Measurements from ENCODE around the gene MSI2. TPM values are rescaled to one million over a fixed set of nuclear protein-coding genes. Genes with fewer than 3 reads are reported as not detected.

MSI2 gene
- total RNA-seq, 1 donor from 2014 or later: 31.3 TPM

DNA sequence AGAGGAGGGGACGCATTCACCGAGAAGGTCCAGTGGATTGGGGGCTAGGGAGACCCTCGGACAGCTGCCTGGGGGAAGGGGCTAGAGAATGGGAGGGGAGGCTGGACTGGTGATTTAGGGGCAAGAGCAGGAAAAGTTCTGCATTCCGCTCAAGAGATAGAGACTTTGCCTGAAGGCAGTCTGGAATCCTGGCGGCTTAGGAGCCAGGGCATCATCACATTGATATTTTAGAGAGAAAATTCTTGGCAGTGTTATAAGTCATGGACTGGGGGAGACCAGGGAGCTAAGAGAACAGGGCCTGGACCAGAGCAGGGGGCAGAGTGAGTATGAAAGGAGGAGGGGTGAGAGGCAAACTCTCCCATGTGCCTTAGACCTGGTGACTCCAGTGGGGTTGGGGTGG is 35.8 kb downstream of the MSI2 start:
- H3K9me3 ChIP-seq: no peaks in the 10 kb centered on the region
- no peaks in the 10 kb centered on the region for H3K27me3 ChIP-seq
- intact Hi-C loops (cut with DNase I): no loop called here
- TF ChIP-seq, protein P1, sequence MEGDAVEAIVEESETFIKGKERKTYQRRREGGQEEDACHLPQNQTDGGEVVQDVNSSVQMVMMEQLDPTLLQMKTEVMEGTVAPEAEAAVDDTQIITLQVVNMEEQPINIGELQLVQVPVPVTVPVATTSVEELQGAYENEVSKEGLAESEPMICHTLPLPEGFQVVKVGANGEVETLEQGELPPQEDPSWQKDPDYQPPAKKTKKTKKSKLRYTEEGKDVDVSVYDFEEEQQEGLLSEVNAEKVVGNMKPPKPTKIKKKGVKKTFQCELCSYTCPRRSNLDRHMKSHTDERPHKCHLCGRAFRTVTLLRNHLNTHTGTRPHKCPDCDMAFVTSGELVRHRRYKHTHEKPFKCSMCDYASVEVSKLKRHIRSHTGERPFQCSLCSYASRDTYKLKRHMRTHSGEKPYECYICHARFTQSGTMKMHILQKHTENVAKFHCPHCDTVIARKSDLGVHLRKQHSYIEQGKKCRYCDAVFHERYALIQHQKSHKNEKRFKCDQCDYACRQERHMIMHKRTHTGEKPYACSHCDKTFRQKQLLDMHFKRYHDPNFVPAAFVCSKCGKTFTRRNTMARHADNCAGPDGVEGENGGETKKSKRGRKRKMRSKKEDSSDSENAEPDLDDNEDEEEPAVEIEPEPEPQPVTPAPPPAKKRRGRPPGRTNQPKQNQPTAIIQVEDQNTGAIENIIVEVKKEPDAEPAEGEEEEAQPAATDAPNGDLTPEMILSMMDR (IDR thresholded peaks at IDR 0.05): no peak
- ATAC-seq: no peak
- no peak for DNase-seq
- H3K36me3 ChIP-seq: no peaks in the 10 kb centered on the region
- no peak overlapping the region for H3K27ac ChIP-seq
- H3K4me1 ChIP-seq: no peaks in the 10 kb centered on the region
- no peak overlapping the region for H3K4me3 ChIP-seq

DNA sequence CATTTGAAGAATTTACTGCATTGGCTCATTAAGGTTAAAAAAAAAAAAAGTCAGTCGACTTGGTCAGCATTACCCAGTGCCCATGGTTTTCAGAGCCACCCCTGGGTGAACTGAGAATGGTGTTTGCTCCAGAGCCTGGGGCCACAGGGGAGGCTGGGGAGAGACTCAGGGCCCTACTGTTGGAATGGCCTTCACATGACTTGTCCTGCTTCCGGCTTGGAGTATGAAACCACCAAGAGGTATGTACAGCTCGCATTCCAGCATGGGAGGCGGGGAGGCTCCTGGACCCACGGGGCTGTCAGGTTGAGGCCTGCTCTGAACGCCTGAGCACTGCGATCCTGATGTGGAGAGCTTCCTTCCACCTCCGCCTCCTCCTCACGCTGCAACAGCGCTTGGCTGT is 36.8 kb downstream of the MSI2 start:
- Histone ChIP-seq H3K4me1 (no peaks in the 10 kb centered on the region), H3K36me3 (no peaks in the 10 kb centered on the region), H3K27me3 (no peaks in the 10 kb centered on the region), H3K27ac (no peak overlapping the region), H3K9me3 (no peaks in the 10 kb centered on the region), H3K4me3 (no peak overlapping the region)
- DNase-seq (no peak), ATAC-seq (no peak)
- intact Hi-C loops (cut with DNase I): no loop called here
- TF ChIP-seq, protein P1 (IDR thresholded peaks at IDR 0.05): no peak

DNA sequence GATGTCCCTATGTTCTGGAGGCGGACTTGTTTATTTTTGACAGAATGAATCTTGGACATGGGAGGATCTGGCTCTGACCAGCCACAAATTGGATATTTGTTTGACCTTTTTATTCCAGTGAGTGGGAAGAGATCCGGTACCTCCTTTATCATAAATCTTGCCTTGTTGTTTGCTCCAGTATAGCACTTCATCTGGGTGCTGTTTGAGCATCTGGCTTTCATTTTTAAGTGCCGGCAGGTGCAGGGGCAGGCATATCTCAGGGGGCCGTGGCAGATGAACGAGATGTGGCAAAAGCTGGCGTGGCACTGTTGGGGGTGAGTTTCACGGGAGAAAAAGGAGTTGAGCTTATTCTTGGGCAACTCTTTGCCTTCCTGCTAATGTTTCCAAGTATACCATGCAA is 37.8 kb downstream of the MSI2 start:
- intact Hi-C loops (cut with DNase I): no loop called here
- H3K9me3 ChIP-seq: no peaks in the 10 kb centered on the region
- DNase-seq: no peak
- no peaks in the 10 kb centered on the region for H3K4me1 ChIP-seq
- no peaks in the 10 kb centered on the region for H3K36me3 ChIP-seq
- H3K27me3 ChIP-seq: no peaks in the 10 kb centered on the region
- H3K27ac ChIP-seq: no peak overlapping the region
- no peak for ATAC-seq
- TF ChIP-seq, protein P1 (IDR thresholded peaks at IDR 0.05): no peak
- no peak overlapping the region for H3K4me3 ChIP-seq

DNA sequence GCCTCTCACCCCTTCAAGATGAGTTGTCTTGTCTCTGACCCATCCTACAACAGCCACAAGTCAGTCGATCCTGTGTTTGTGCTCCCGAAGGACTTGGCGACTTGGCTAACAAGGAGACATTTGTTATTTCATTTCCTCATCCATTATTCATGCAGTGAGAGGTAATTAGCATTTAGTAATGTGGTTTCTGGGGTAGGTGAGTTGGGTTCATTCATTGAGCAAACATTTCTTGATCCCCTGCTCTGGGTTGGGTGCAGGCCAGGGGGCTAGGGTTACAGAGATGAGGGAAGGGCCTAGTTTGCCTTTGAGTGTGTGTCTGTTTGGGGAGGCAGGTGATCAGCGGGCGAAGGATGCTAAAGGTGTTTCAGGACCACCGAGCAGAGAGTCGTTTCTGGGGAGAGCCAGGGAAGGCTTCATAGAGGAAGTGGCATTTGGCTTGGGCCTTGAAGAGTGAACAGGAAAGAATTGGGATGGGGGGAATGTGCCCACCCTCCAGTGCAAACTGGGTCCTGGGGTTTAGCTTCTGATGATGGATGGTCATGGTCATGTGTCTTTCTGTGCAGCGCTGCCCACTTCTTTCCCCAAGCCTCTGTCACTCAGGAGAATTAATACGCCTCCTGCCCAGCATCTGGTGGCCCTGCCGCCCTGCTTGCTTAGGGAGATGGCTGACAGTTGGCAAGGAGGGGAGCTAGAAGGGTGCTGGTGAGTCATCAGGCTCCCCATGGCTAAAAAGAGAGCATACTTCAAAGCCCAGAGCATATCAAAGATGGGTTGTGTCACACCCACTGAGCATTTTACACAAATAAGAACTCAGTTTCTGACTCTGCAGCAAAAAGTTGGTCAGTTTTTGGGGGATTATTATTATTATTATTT is 38.5 kb downstream of the MSI2 start:
- Histone ChIP-seq H3K4me3 (no peak overlapping the region), H3K9me3 (no peaks in the 10 kb centered on the region), H3K36me3 (no peaks in the 10 kb centered on the region), H3K27me3 (no peaks in the 10 kb centered on the region), H3K27ac (no peak overlapping the region), H3K4me1 (no peaks in the 10 kb centered on the region)
- no peak for DNase-seq
- TF ChIP-seq, protein P1 (IDR thresholded peaks at IDR 0.05): no peak
- no peak for ATAC-seq
- intact Hi-C loops (cut with DNase I): no loop called here

DNA sequence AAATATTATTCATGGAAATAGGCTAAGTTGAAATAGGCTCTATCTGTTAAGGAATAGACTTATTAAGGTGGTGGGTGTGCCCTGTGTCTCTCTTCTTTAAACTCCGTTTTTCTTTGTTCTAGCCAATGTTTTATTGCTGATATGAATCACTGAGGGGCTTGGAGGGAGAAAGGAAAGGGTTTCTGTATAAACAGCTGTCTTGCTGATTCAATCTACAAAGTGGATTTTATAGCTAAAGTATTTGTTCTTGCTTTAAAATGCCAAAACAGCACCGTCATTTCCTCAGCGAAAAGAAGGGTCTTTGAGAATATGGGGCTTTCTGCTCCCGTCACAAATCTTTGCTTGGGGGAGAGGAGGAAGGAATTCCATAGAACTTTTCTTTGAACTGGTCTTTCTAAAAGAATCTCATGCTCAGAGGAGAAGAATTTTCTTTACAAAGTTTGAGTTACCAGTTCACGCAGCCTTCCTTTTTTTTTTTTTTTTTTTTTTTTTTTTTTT is 39.3 kb downstream of the MSI2 start:
- no peak overlapping the region for H3K4me3 ChIP-seq
- H3K9me3 ChIP-seq: no peaks in the 10 kb centered on the region
- no peaks in the 10 kb centered on the region for H3K4me1 ChIP-seq
- intact Hi-C loops (cut with DNase I): no loop called here
- TF ChIP-seq, protein P1 (IDR thresholded peaks at IDR 0.05): no peak
- H3K36me3 ChIP-seq: no peaks in the 10 kb centered on the region
- DNase-seq (no peak), ATAC-seq (no peak)
- no peaks in the 10 kb centered on the region for H3K27me3 ChIP-seq
- no peak overlapping the region for H3K27ac ChIP-seq

All from upper lobe of right lung (tissue), 1 donor.